ENCODE data around the gene EPHB2.
"Not testable (repeated sequence)": the region's sequence is repeated elsewhere in the genome, so short reads cannot be mapped to it uniquely, and the experiment has no call there.

Gene EPHB2

GRCh38 chr1:22838965-22839364 lies 128.3 kb downstream of the EPHB2 start:
- no peak for DNase-seq (ENCODE audit: low read depth)

DNA sequence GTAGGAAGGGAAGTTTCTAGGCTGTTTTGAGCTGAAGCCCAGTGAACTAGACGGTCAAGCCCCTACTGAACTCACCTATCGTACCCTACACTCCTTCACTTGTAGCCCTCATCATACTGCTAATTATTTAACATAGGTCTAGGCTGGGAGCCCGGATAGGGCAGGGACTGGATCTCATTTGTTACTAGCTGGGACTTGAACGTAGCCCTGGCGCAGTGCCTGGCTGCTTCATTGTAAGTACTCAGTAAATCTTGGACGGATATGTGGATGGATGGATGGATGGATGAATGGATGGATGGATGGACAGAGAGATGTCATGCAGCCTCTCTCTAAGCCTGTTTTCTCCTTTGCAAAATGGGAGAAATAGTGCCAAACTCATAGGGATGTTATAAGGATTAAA lies 129.2 kb downstream of the EPHB2 start:
- DNase-seq (ENCODE audit: low read depth): no peak

- DNase-seq (ENCODE audit: low read depth): no peak
Measured at GRCh38 chr1:22841142-22841541, 130.5 kb downstream of the EPHB2 start.

- no peak for DNase-seq (ENCODE audit: low read depth)
Measured at GRCh38 chr1:22841860-22842281, 131.2 kb downstream of the EPHB2 start.

DNA sequence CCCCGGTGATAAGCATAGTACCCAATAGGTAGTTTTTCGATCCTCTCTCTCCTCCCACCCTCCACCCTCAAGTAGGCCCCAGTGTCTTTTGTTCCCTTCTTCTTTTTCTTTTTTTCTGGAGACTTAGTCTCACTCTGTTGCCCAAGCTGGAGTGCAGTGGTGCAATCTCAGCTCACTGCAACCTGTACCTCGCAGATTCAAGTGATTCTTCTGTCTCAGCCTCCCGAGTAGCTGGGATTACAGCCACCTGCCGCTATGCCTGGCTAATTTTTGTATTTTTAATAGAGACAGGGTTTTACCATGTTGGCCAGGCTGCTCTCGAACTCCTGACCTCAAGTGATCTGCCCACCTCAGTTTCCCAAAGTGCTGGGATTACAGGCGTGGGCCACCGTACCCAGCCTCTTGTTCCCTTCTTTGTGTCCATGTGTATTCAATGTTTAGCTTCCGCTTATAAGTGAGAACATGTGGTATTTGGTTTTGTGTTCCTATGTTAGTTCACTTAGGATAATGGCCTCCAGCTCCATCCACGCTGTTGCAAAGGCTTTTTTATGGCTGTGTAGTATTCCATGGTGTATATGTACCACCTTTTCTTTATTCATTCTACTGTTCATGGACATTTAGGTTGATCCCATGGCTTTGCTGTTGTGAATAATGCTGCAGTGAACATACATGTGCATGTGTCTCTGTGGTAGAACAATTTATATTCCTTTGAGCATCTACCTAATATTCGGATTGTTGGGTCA lies 133.0 kb downstream of the EPHB2 start:
- not testable (repeated sequence) for DNase-seq (ENCODE audit: low read depth)

GRCh38 chr1:22844621-22845020 lies 134.0 kb downstream of the EPHB2 start:
- DNase-seq (ENCODE audit: low read depth): no peak

DNA sequence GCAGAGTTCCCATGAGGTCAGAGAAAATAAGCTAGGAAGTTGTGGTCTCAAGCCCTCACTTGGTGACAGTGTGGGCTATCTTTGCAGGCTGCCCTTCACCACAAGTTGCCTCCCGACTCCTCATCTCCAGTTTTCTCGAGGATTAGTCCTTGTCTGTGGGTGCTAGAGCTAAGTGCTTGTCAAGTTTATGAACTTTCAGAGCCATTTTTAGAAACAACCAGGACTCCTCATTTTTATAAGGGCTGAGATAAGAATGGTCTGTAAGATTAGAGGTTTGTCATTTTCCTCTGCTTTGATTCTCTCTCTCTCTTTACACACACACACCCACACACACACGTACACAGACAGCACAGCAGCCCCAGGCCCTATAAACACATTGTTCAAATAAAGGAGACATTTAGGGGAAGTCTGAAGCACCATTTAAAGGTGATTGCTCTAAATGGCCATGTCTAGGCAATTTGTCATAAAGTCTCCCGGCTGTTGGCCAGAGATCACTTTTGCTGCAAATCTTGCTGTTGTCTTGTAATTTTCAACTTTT lies 134.8 kb downstream of the EPHB2 start:
- no peak for DNase-seq (ENCODE audit: low read depth)

DNA sequence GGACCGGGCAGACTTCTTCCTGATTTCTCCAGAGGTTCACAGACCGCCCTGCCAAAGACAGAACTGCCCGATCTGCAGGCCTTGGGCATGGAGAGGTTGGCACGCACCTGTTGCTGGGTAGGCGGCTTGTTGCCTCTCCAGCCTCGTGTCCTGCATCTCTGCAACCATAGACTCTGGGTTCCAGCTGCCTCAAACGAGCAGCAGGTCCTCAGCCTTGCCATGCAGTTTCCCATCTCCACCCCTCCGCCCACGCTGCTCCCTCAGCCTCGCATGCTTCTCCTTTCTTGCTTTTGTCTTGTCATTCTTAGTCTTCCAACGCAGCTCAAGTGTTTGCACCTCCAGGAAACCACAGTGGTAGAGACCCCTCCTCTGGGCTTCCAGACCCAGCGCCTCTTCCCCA lies 135.8 kb downstream of the EPHB2 start:
- no peak for DNase-seq (ENCODE audit: low read depth)

DNA sequence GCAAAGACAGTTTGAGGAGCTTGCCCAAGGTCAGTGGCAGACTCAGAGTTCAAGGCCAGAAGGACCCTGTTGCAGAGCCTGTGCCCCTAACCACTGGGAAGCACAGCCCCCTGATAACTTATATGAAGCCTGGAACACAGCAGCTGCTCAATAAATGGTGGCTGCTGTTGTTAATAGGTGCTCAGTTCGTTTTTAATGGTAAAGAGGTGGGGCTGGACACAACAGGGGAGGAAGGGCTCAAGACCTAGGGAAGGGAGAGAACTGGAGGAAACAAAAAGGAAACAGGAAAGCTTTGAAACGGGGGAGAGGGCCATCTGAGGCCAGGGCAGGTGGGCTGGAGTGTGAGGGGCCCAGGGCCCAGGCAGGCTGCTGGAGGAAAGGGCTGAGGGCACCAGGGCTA lies 136.6 kb downstream of the EPHB2 start:
- no peak for DNase-seq (ENCODE audit: low read depth)

GRCh38 chr1:22847709-22848108 lies 137.1 kb downstream of the EPHB2 start:
- no peak for DNase-seq (ENCODE audit: low read depth)

DNA sequence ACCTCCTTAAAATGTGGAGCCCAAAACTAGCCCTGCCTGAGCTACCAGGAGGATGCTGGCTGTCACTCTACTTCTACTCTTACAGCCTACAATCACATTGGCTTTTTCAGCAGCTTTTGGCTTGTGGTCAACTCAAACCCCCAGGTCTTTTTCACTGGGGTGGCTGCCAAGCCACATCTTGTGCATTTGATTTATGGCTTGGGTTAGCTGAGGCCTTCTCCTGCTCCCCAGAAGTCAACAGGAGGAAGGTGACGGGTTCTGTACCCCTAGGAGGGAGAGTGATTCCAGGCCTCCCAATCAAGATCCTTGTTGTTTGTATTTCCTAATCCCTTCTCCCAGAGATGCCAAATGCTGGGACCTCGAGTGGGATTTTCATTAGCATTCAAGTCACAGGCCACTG lies 137.8 kb downstream of the EPHB2 start:
- no peak for DNase-seq (ENCODE audit: low read depth)

DNA sequence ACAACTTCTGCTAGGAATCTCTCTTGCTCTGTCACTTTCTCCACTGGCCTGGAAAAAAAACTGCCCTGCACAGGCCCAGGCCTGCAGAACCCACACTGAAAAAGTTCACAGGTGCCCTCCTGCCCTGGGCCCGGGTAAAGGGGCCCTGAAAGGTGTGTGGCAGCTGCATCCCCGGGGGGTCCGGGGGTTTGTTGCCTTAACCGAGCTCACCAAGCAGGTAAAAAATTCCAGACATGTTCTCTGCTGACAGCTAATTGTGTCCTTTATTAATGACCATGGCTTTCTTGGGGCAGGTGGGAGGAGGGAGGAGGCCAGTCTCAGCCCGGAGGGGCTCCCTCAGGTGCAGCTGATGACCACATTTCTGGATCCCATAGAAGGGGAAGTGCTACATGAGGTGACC lies 139.1 kb downstream of the EPHB2 start:
- no peak for DNase-seq (ENCODE audit: low read depth)

GRCh38 chr1:22850281-22850680 lies 139.6 kb downstream of the EPHB2 start:
- no peak for DNase-seq (ENCODE audit: low read depth)

GRCh38 chr1:22850681-22851080 lies 140.0 kb downstream of the EPHB2 start:
- DNase-seq (ENCODE audit: low read depth): no peak

DNA sequence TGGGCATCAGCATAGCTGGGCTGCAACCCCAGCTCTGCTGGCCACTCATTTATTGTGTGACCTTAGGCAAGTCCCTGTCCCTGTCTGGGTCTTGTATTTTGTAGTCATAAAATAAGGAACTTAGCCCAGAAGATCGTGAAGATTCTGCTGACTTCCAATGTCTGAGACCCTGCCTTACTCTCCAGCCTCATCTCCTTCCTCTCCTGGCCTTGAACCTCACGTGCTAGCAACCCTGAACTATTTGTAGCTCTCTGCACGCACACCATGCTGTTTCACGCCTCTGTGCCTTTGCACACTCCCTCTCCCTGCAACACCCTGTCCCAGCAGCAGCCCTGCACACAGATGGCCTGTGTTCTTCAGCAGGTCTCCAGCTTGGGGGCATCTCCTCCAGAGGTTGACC lies 140.9 kb downstream of the EPHB2 start:
- DNase-seq (ENCODE audit: low read depth): no peak

GRCh38 chr1:22852144-22852655 lies 141.6 kb downstream of the EPHB2 start:
- no peak for DNase-seq (ENCODE audit: low read depth)

DNA sequence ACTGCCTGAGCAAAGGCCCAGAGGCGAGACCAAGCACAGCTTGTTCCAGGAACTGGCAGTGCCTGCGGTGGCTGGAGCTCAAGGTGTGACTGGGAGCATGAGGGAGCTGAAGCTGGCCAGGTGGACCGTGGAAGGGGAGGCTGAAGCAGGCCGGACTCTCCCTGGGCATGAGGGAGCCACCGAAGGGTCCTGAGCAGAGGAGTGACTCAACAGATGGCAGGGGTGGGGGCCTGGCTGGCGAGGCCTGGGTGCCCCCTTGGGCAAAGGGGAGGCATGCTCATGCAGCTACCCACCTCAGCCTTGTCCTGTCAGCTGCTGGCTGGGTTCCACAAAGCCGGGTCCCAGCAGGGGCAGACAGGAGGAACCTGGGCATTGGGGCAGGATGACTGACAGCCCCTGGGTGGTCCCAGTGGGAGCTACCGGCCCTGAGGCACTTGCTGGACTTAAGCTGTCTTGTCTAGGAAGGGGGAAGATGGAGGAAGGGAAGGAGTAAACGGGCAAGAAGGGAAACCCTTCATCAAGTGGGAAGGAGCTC lies 143.1 kb downstream of the EPHB2 start:
- DNase-seq (ENCODE audit: low read depth): no peak

GRCh38 chr1:22854688-22855565 lies 144.3 kb downstream of the EPHB2 start:
- DNase-seq (ENCODE audit: low read depth): no peak

DNA sequence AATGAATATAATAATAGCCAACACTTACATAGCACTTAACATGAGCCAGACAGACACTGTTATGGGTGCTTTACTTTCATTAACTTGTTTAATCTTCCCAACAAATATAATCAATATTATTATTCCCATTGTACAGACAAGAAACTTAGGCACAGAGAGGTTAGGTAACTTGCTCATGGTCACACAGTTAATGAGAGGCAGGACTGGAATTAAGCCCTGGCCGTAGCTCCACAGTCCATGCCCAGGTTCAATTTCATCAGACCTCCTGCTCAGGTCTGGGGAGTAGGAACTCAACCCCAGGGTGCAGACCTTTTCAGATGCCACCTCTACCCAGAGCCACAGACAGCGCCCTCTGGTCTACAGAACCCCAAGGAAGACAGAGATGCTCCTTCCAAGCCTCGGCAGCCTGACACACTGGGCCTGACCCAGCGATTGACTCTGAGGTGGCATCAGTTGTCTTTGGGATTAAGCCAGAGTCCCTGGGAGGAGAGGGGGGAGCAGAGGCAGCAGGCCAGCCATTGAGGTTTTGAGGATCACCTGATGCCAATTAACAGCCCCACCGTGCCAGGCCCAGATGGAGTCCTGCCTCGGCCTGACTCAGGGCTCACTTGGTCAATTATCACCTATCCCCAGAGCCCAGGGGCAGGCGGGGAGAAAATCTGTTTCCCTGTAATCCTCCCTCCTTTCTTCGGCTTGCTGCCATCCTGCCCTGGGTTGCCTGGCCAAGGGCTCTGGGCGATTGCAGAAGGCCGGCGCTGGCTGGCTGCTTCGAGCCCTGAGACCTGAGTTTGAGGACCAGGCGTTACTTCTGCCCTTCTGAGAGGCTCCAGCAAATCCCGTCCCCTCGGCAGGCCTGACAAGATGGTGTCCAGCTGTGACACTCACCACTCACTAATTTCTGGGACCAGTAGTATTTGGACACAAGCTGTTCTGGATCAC lies 145.3 kb downstream of the EPHB2 start:
- no peak for DNase-seq (ENCODE audit: low read depth)

GRCh38 chr1:22857661-22858060 lies 147.0 kb downstream of the EPHB2 start:
- DNase-seq (ENCODE audit: low read depth): no peak

DNA sequence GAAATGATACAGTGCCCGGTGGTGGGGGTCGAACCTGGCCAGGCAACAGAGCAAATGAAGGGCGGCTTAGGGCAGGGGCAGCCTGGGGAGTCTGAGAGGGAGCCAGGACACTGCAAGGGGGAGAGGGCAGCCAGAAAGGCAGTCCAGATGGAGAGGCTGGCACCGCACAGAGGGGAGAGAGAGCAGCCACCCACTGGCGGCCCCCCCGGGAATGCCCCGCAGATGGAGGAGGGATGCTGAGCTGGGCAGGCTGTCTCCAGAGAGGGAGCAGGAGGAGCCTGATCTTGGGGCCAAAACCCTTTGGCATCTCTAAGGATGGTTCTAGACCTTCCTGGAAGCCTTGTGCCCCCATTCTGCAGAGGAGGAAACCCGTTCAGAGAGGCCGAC lies 149.8 kb downstream of the EPHB2 start:
- DNase-seq (ENCODE audit: low read depth): no peak
